HG02973 (cell line): ENCODE data around the gene YBX1.

Experiments
- ATAC-seq: cut with Tn5 transposase; IDR thresholded peaks from one replicate; pipeline ENCODE4 v1.9.1; 2021; ENCODE audit warnings: moderate library complexity; ENCODE audit not compliant: unreplicated experiment

YBX1 gene

DNA sequence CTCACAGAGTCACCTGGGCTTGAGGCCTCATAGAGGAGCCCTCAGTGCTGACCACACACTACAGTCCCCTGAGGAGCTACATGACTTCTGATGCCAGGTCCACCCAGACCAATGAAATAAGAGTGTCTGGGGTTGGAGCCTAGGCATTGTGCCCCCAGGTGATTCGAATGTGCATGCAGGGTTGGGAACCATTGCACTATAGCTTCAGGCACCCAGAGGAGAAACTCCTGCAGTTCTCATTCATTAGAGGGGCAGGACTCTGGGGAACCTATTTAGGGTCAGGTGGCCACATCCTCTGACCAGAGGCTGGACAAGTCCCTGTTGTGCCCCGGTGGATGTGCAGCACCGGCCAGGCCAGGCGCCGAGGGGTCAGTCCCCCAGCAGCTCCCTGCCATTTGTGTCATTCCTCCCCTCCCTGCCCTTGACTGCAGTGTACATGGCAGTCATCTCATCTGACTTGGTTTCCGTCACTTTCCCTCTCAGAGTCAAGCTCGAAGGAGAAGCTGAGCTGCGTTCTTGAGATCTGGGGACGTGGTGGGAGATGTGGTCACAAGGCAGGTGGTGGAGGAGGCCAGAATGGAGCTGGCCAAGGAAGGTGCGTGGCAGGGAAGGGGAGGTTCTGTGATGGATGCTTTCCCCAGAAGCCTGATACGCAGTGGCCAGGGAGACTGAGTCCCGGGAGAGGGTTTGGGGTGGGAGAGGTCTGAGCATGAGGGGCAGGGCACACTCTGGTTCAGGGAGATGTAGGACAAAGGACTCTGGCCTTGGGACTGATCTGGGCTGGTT lies 51.4 kb downstream of the YBX1 start:
- no peak for ATAC-seq

DNA sequence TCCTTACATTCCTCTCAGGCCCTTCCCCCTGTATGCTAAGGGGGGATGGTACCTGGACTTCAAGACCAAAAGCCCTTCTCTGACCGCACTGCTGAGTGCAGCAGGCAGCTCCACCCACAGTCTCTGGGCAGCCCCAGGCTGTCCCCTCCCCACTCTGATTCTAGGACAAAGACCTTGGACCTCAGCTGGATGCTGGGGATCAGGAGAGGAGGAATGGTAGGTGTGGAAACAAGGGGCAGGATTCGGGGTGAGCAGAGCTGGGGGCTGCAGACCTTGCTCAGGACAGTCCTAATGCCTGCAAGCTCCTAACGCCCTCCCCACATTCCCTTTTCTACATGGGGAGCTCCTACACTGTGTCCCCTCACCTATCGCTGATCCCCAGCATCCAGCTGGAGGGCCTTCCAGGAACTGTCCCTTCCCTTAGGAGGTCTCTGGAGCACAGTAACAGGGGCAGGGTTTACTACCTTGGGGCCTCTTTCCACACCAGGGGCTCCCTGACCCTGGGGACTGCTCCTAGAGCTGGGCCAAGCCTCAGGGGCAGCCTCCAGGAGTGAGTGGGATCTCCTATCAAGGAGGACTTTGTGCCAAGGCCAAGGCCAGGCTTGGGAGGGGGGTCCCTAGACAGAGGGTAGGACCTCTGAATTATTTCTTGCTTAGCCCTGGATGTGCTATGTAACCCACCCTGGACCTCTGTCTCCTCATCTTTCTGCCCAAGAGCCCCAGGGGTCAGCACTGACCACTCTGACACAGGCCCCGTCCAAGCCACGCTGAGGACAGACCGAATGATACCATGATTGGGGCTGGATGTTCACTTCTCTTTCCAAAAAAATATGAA lies 52.2 kb downstream of the YBX1 start:
- ATAC-seq, result no peak

DNA sequence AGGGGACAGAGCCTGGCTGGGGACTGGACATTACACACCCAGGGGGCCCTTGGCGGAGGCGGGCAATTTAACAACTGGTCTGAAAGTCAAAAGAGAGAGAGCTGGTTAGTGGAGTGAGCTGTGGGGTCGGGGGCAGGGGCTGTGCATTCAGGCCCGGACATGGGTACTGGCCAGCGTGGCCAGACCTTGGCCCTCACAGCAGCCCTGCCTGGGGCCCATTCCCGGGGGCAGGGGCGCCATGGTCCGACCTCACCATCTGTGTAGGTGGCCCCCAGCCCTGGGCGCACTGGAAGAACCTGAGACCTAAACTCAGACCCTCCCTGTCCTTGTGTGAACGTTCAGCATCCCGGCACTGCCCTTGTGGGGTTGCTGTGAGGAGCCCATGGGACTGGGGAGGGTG lies 52.8 kb downstream of the YBX1 start:
- ATAC-seq, result no peak

DNA sequence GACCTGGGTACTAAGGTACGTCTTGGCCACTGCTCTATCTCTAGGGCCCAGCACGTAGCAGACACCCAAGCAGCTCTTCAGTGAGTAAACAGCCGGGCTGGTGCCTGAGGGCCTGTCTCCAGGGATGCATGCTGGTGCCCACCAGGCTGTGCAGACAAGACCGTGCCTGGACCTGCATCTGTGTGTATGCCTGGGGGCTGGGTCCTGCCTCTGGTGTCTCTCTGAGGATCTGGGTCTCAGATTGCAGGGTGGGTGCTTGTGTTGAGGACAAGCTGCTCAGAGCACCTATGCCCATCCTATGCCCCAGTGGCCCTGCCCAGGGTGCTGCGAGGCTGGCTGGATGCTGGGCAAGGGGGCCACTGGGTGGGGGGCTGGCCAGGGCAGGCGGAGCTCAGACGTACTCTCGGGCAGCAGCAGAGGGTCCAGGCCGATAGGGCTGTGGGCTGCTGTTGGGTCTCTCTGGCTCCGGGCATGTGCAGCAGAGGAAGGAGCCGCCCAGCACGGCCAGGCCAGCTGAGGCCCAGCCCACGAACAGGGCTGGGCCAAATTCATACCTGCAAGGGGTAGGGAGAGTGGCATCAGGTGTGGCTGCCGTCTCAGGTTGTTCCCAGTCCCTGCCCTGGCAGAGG lies 53.4 kb downstream of the YBX1 start:
- ATAC-seq, result no peak

DNA sequence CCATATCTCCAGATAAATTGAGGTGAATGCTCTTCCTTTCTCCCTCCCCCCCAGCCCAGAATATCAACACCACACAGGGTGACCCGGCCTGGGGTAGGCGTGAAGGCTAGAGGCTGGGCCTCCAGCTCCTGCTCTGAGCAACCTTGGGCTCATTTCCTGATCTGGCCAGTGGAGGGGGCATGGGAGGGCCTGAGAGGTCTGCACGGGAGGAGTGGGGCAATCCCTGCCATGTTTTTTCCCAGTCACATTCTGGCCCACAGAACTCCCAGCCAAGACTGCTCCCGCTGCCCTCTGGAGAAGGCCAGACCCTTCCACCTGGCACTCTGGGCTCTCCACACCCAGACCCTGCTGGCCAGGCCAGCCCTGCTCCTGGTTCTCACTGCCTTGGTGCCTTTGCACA lies 53.9 kb downstream of the YBX1 start:
- ATAC-seq, result no peak

DNA sequence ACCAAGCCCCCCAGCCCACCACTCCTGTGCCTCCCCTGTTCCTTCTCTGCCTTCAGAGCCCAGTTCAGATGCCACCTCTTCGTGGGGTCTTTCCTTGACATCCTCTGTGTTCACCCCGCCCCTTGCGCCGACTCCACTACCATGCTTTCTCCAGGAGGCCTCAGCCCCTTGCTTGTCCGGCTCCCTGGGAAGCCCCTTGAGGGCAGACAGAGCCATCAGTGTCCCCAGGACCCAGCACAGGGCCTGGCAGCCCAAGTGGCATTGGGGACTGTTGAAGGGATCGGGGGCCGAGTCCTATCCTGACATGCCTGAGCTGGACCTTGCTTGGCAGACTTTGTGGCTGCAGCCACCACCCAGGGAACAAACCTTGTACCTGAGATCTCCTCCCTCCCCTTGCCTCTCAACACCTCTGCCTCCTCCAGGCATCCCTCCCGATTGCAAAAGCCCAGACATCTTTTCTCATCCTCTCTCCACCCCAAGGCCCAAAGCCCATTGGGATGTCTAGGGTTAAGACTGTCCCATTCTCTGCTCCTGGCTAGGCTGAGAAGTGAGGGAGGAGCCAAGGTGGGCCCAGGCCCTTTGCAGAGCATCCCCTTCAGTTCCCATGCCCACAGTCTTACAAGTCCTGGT lies 54.5 kb downstream of the YBX1 start:
- no peak for ATAC-seq

DNA sequence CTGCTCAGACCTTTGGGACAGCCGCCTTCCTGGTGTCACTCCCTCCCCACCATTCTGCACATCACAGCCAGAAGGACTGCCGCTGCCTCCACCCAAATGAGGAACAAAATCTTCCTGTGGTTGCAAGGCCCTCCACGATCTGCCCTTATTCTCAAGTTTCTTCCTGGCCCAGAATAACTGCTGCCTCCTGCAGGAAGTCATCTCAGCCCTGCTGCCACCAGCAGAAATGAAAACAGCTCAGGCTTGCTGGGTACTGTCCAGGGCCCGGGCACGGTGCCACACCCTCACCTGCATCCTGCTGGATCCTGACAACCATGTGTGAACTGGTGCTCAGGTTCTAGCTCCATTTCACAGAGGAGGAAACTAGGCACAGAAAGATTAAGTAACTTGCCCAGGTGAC lies 55.0 kb downstream of the YBX1 start:
- no peak for ATAC-seq

DNA sequence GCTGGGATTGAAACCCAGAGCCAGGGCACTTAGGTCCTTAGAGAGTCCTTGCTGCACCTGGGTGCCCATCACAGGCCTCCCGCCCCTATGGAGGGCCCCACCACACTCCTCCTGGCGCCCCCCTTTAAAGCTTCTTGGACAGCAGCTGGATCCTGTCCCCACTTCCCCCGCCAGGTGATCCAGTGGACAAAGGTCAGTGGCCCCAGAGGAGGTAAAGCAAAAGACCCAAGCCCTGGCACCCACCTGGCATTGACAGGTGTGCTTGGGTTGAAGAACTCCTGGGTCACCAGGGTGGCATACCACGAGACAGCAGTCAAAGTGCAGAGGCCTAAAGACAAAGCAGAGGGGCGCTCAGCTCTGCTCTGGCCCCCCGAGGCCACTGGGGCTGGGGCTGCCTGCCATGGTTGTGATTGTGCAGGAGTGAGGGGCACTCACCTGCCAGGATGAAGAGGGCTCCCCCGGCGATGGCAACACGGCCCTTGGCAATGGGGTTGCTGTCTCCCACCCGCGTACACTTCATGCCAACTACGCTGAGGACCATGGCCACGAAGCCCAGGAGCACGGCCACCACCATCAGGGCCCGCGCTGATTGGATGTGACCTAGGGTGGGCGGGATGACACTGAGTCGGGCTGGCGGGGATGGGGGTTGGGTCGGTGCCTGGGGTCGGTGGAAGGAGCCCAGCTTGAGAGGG lies 55.9 kb downstream of the YBX1 start:
- ATAC-seq, result no peak

DNA sequence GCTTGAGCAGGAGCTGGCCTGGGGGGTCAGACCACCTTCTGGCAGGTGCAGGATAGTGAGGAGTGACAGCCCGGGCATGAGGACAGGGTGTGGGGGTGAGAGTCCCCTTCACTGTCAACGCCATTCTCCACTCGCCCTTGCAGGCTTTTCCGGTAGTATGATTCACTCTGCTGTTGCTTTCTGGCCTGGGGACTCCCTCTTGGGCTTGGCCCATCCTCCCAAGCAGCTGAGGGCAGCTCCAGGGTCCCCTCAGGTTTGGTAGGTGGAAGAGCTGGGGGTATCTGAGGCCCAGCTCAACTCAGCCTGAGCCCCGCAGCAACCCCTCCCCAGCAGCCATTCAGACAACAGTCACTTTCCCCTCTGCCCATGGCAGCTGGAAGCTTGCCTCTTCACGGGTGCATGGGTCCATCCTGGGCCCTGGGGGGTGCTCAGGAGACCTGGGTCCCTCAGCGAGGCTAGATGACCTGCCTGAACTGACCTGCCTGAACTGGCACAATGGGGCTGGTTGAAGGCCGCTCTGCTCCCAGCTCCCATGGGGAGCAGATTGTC lies 56.5 kb downstream of the YBX1 start:
- ATAC-seq, result no peak

DNA sequence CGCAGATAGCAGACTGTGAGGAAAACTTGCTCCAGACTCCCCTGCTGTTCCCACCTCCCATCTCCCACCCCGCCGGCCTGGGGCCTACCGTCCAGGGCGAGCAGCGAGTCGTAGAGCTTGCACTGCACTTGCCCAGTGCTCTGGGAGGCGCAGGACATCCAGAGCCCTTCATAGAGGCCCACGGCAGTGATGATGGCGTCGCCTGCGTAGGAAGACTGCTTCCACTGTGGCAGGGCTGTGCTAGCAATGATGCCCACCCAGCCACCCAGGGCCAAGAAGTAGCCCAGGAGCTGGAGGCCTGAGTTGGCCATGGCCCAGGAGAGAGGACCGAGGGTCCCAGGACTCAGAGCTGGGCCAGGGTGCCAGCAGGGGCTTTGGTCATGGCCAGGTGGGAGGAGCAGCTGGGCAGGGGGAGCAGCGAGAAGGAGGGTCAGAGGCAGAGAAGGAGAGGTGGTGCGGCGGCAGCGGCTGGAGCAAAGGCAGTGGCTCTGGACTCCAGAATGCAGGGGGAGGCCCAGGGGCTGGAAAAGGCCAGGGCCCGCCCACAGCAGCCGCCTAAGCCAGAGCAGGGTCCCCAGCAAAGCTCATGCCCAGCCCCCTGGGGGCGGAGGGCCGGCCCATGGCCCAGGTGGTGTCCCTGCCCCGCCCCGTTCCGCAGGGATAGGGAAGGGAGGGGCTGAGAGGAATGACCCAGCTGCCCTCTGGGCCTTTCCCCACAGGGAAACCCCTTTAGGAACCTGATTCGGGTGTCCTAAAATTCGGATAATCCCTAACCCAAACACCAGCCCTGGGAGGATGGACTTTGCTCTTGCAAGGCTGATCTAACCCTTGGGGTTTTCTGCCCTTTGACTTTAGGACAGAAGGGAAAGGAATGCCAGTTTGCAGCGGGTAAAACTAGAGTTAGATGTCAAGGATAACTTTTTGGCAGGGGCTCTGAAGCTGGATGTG lies 57.8 kb downstream of the YBX1 start, which contains the start of gene CLDN19:
Gene CLDN19, minus strand, starts transcription at position 484 of the 948 bp plus-strand sequence. Its CDS starts 173 bp downstream, at position 311.
- no peak for ATAC-seq

DNA sequence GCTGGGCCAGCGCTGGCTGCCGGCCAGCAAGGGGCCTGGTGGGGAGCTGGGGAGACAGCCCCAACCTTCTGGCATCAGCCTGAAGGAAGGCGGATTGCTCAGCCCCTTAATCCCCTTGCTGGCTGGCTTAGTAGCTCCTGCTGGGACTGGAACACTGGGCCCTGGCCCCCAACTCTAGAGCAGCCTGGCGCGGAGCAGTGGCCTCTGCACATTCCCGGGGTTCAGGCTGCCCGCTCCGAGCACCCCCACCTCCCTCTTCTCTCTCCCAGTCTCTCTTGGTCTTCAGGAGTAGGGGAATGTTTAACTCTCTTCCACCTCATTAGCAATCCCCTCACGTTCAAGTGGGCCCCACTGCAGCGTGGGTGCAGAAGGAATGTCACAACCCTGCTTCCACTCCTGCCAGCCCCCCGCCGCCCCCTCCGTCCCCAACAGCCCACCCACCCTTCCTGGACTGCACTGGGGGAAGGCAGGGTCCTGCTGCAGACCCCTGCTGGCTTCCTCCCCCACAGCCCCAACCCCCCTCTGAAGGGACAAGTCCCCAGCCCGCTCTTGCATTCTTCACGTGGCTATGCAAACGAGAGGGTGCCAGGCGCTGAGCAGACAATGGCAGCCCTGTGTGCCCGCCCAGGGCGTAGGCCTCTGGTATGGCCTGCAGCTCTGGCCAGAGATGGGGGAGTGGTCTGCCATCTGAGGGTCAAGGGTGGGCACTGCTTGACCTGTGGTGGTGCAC lies 58.8 kb downstream of the YBX1 start:
- ATAC-seq, result no peak

DNA sequence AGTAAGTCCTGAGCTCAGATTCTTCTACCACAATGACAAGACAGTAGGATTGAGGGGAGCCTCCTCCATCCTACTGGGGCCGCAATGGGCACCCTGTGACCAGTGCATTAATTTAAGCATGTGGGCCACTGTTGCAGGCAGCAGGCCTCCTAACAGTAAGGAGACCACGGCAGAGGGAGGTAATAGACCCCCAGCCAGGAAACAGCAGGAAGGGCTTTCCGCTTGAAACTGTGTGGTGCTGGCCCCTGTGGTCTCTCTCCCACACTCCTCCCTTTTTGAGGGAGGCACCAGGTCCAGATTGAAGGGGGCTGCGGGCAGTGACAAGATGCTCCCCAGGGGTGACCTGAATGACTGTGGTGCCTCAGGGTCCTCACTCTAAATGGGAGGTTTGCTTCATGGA lies 59.5 kb downstream of the YBX1 start:
- ATAC-seq, result no peak

DNA sequence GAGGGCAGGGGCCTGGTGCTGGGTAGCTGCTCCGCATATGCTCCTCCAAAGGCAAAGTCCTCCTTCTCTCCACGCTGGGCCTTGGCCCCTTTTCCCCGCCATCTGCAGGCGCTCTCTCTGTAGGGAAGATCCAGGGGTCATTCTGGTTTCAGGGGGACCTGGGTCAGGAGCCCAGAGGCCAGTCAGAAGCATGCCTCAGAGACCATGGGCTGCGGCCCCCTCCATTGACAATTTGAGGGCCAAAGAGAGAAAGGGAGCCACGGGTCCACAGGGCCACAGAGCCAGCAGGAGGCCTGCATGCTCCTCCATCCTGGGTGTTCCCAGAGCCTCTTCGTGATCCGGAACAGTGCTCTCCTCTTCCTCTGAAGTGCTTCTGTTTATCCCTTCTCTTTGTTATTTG lies 59.9 kb downstream of the YBX1 start:
- ATAC-seq, result no peak

DNA sequence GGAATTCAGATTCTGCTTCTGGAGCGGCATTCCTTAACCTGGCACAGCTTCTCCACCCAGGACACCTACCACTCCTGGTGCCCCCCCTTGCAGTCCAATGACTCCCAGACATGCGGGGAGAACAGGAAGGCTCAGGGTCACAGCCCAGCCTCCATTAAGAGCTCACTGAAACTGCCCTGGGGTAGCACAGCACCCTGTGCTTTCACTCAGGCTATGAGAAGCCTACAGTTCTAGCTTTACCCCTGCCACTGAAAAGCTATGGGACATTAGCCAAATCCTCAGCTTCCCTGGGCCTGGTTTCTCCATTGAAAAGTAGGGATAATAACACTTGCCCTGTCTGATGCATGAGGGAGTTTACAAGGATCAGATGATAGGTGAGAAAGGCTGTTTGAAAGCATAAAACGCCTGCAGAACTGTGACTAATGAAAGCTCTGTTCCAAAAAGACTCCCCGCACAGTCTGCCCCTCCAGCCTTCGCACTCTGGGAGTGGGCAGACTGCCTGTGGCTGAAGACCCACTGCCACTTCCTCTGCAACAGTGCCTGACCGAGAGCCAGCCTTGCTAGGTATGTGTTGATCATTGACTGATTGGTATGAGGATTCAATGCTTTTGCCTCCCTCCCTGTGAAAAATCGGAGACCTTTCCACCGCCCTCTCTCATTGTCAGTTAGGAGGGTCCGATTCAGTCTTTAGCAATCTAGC lies 60.5 kb downstream of the YBX1 start:
- ATAC-seq, result no peak

DNA sequence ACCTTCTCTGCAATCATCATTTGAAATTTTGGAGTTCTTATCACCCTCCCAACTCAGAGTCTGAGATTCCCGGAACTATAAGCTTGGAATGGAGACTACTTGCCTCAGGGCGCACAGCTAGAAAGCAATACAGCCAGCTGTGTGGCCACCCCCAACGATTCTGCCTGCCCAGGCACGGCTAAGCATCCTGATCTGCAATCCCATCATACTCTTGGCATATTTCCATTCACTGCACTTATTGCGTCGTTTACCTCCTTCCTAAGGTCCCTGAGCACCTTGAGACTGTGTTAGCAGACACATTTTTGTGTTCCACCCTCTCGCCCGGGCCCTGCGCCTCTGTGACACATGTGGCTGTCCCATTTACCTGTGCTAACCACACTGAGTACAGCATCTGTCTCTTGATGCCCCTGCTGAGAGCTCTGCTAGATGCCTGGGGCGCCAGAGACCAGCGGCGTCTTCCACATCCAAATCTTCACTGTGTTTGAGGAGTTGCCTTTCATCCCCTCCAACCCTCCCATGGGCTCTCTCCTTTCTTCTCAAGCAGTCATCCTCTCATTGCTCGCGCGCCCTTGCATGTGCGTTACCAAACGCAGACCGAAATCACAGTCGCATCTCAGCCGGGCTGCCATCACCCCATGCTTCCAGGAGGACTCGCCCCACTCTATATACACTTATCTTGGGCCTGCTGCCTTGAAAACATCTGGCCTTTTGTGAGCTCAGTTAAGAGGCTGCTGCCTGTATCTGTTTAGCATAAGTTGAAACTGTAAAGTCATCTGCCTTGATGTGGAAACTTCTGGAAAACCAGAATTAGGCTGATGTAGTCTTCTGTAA lies 61.3 kb downstream of the YBX1 start:
- ATAC-seq, result no peak

DNA sequence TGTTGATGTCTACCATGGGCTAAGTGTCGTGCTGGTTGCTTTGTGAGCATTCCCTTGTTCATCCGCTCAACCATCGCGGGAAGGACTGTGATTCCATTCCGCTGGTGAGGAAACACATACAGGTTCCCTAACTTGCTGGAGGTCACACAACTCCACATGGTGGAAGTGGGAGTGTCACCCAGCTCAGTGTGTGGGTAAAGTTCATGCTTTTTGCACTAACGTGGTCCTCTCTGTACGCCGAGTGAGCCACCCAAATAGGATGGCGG lies 61.9 kb downstream of the YBX1 start:
- no peak for ATAC-seq

DNA sequence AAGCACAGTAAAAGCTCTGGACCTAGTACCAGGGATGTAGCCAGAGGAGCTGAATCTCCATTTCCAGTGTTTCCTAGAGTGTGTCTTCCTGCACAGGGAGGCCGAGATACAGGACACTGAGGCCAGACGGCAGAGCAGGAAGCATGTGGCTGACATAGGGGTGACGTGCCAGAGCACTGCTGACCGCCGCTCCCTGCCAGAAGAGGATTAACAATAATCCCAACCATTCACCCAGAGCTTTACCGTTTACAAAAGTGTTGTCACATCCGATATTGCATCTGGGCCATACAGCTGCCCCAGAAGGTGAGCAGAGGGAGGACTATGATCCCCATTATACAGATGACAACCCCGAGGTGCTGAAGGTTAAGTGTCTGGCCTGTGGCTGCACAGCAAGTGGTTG lies 63.6 kb downstream of the YBX1 start:
- ATAC-seq, result no peak
